ENCODE results near the gene CHST9. TPM values are rescaled to one million over a fixed set of nuclear protein-coding genes. Genes with fewer than 3 reads are reported as not detected.

Gene CHST9
- total RNA-seq, 1 donor from 2014 or later, result 44.3 TPM

GRCh38 chr18:26867471-26867870 is 317.6 kb downstream of the CHST9 start:
- no peak for DNase-seq (ENCODE audit: low read depth)

- DNase-seq (ENCODE audit: low read depth), result no peak
Observed at GRCh38 chr18:26865557-26865956, 319.6 kb downstream of the CHST9 start, which contains the start of gene AQP4. AQP4 (minus strand) TSS chr18:26865707; CDS start chr18:26865689, 18 bp downstream.

- no peak for DNase-seq (ENCODE audit: low read depth)
Observed at GRCh38 chr18:26864658-26865057, 320.4 kb downstream of the CHST9 start.

- DNase-seq (ENCODE audit: low read depth), result no peak
Observed at GRCh38 chr18:26863921-26864497, 321.1 kb downstream of the CHST9 start.

- DNase-seq (ENCODE audit: low read depth), result peak; percentile 5
Observed at GRCh38 chr18:26863122-26863879, 321.8 kb downstream of the CHST9 start.

GRCh38 chr18:26862084-26862483 is 323.0 kb downstream of the CHST9 start:
- no peak for DNase-seq (ENCODE audit: low read depth)

All from renal cortical epithelial cell (primary cell).